ENCODE results near the gene BCL2.

GRCh38 chr18:63151539-63151938 is 168.0 kb downstream of the BCL2 start:
- no peak for TF ChIP-seq REST (IDR thresholded peaks at IDR 0.05; ENCODE audit: low read depth)
- TF ChIP-seq RAD21 (IDR thresholded peaks at IDR 0.05; ENCODE audit: low read depth): no peak
- TF ChIP-seq USF1 (IDR thresholded peaks at IDR 0.05): no peak
- TF ChIP-seq EGR1 (IDR thresholded peaks at IDR 0.05): no peak
- TF ChIP-seq CEBPB (IDR thresholded peaks at IDR 0.05): no peak
- TF ChIP-seq TAF1 (IDR thresholded peaks at IDR 0.05; ENCODE audit: low read depth): no peak
- TF ChIP-seq EP300 (IDR thresholded peaks at IDR 0.05; ENCODE audit: borderline replicate concordance): no peak
- TF ChIP-seq NFIC (IDR thresholded peaks at IDR 0.05): no peak
- TF ChIP-seq FOXM1 (IDR thresholded peaks at IDR 0.05; ENCODE audit: borderline replicate concordance, low read depth): no peak

All from Ishikawa (cell line).